Thoracic aorta (tissue), 2 donors: ENCODE results near the gene OSBPL5. TPM values are rescaled to one million over a fixed set of nuclear protein-coding genes. Genes with fewer than 3 reads are reported as not detected.

Source experiments
- ATAC-seq: fragments of 150-250 bp; one replicate; pipeline ENCODE4 v1.8.0; 2017; ENCODE audit warnings: low read depth; ENCODE audit not compliant: insufficient number of reproducible peaks, low FRiP score
- DNase-seq: peaks from one replicate; pipeline ENCODE4 v3.0.0-alpha.2; 2020; ENCODE audit warnings: low spot score
- H3K27ac ChIP-seq, 2 donors: fragments of 200-600 bp; sonication (generic); 1 replicate in 1 of 2; 2 replicates in 1 of 2; pipeline ENCODE4 v1.5.1; 2016; ENCODE audit warnings: mild to moderate bottlenecking in 2 of 2, moderate library complexity in 2 of 2
- H3K27me3 ChIP-seq: fragments of 200-600 bp; sonication (generic); replicated peaks from 2 replicates; pipeline ENCODE4 v1.6.0; 2016; ENCODE audit warnings: mild to moderate bottlenecking; ENCODE audit not compliant: insufficient read depth
- H3K36me3 ChIP-seq: fragments of 200-600 bp; sonication (generic); one replicate; pipeline ENCODE4 v1.5.1; 2016
- H3K4me1 ChIP-seq, 2 donors: fragments of 200-600 bp; sonication (generic); 1 replicate in 1 of 2; 2 replicates in 1 of 2; pipeline versions ENCODE4 v1.5.1 to v1.6.0; 2016; ENCODE audit warnings: low read depth in 2 of 2, mild to moderate bottlenecking in 1 of 2; ENCODE audit not compliant: control insufficient read depth in 1 of 2
- H3K4me3 ChIP-seq: fragments of 200-600 bp; sonication (generic); 2 replicates; pipeline ENCODE4 v1.5.1; 2016; ENCODE audit warnings: mild to moderate bottlenecking
- H3K9me3 ChIP-seq: fragments of 200-600 bp; sonication (generic); 2 replicates; pipeline ENCODE4 v1.5.1; 2016
- CTCF ChIP-seq: fragments of 200-600 bp; sonication (generic); IDR thresholded peaks from one replicate; pipeline ENCODE4 v1.5.1; 2019; ENCODE audit warnings: antibody characterized with exemption
- total RNA-seq, 2 donors: library from RNA; depleted of rRNA; stranded (reverse); fragments of >200 nt; gene quantifications; one replicate each; pipeline versions ENCODE4 v1.1.0 to v1.2.3, GENCODE V29; 2016

Gene OSBPL5
- total RNA-seq, 2 donors from 2014 or later = 99.9 to 121 TPM

- no peaks in the 10 kb centered on the region for H3K9me3 ChIP-seq
- H3K4me1 ChIP-seq = no peaks in the 10 kb centered on the region
- no peak for TF ChIP-seq CTCF
- H3K27me3 ChIP-seq = no peaks in the 10 kb centered on the region
- DNase-seq (no peak), ATAC-seq (no peak)
- no peak overlapping the region for H3K4me3 ChIP-seq
- H3K36me3 ChIP-seq = peaks cover 23% of the 10 kb centered on the region
- no peak overlapping the region for H3K27ac ChIP-seq
Measured at GRCh38 chr11:3088806-3089205, 76.3 kb downstream of the OSBPL5 start.

- no peak for TF ChIP-seq CTCF
- peaks cover 23% of the 10 kb centered on the region for H3K36me3 ChIP-seq
Measured at GRCh38 chr11:3087821-3088800, 77.0 kb downstream of the OSBPL5 start.

GRCh38 chr11:3087373-3087772 lies 77.7 kb downstream of the OSBPL5 start:
- Histone ChIP-seq H3K4me1 (no peaks in the 10 kb centered on the region), H3K27me3 (no peaks in the 10 kb centered on the region), H3K4me3 (no peak overlapping the region), H3K27ac (no peak overlapping the region), H3K36me3 (peaks cover 19% of the 10 kb centered on the region), H3K9me3 (no peaks in the 10 kb centered on the region)
- TF ChIP-seq CTCF = no peak
- ATAC-seq = no peak
- no peak for DNase-seq

More at GRCh38 chr11:3087821-3088800, 77.0 kb downstream of the OSBPL5 start:
- Histone ChIP-seq H3K9me3 (no peaks in the 10 kb centered on the region), H3K4me1 (no peaks in the 10 kb centered on the region), H3K27me3 (no peaks in the 10 kb centered on the region), H3K4me3 (no peak overlapping the region), H3K27ac (no peak overlapping the region)
- no peak for DNase-seq
- no peak for ATAC-seq

- no peaks in the 10 kb centered on the region for H3K27me3 ChIP-seq
- no peak for TF ChIP-seq CTCF
- no peaks in the 10 kb centered on the region for H3K4me1 ChIP-seq
- no peaks in the 10 kb centered on the region for H3K9me3 ChIP-seq
- ATAC-seq = no peak
- H3K4me3 ChIP-seq = no peak overlapping the region
- no peak for DNase-seq
- H3K27ac ChIP-seq = no peak overlapping the region
- H3K36me3 ChIP-seq = peaks cover 18% of the 10 kb centered on the region
Measured at GRCh38 chr11:3086671-3087150, 78.4 kb downstream of the OSBPL5 start.

- H3K4me3 ChIP-seq = no peak overlapping the region
- DNase-seq (no peak), ATAC-seq (no peak)
- H3K27ac ChIP-seq = no peak overlapping the region
- no peak for TF ChIP-seq CTCF
- no peaks in the 10 kb centered on the region for H3K27me3 ChIP-seq
- no peaks in the 10 kb centered on the region for H3K9me3 ChIP-seq
- peaks cover 16% of the 10 kb centered on the region for H3K36me3 ChIP-seq
- H3K4me1 ChIP-seq = no peaks in the 10 kb centered on the region
Measured at GRCh38 chr11:3086114-3086513, 79.0 kb downstream of the OSBPL5 start.
